Femur (tissue), 1 donor: ENCODE measurements around the gene RPTOR.

Experiments
- DNase-seq: peaks from one replicate; pipeline ENCODE4 v3.0.0-alpha.2; 2017

RPTOR gene

GRCh38 chr17:80889231-80890195 is 344.9 kb downstream of the RPTOR start:
- peak; percentile 15 for DNase-seq

DNA sequence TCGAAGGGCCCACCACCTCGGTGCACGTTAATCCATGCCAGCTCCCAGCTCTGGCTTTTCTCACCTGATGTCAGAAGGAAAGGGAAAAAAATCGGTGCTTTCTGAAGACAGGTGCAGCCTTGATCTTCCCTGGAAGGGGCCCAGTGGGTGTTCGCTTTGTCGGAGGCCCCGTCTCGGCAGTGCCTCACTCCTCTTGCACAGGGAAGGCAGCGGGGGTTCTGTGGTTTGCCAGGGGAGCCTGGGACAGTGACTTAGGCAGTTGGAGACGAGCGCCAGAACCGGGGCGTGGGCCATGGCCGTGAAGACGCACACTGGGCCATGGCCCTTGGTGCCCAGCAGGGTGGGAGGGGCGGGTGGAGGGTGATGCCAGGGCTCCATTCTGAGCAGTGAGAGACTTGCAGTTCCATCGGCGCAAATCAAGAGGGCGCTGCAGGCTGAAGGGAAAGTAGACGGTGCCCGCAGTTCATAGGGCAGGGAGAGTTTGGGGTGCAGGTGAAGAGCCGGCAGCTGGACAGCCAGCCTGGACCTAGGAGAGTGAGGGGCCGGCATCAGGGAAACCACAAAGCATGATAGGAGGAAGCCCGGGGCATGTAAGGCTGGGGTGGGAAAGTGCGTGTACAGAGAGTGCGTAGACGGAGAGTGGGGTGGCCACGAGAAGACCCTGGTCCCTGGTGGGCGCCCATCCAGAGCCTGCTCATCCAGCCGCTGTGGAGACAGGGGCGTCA is 345.7 kb downstream of the RPTOR start:
- DNase-seq: peak; percentile 16

DNA sequence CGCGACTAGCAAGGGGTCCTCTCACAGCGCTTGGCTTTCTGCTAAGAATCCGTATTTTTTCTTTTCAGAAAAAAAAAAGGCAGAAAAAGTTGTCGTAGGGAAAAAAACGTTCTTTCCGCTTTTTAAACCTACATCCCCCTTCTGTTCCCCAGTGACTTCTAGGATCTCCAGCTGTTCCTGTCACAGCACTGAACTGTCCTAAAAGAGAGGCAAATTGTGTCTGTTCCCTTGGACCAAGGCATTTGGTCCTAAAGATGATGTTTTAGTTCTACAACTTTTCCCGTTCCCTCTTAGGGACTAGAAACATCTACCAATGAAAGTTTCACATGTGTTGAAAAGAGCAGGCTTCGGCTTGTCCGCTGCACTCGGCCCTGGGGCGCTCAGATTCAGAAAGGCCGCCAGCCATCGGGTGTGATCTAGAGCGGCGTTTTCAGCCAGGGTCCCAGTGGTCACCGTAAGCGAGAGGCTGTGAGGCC is 346.3 kb downstream of the RPTOR start:
- DNase-seq: no peak

GRCh38 chr17:80891397-80892018 is 346.9 kb downstream of the RPTOR start:
- peak; percentile 70 for DNase-seq

- DNase-seq: peak; percentile 88
These were observed 347.6 kb downstream of the RPTOR start for GRCh38 chr17:80892019-80892855.

DNA sequence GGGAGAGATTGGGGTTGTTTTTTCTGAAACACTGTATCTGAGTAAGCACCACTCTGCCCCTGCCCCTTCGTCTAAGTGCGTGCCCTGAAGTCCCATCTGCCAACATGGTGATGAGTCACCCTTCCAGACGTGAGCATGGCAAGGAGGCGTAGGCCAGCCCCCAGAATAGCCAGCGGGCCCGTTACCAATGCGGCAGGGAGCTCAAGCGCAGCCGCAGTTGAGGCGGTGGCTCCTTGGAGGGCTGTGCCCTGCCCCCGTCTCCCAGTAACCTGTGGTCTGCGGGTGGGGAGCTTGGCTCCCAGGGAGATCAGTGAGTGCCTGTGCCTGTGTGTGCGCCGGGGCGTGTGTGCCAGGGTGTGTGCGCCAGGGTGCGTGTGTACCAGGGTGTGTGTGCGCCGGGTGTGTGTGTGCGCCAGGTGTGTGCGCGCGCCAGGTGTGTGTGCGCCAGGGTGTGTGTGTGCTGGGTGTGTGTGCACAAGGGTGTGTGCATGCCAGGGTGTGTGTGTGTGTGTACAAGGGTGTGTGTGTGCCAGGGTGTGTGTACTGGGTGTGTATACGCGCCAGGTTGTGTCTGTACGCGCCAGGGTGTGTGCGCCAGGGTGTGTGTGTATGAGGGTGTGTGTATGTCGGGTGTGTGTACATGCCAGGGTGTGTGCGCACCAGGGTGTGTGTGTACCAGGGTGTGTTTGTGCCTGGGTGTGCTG is 348.4 kb downstream of the RPTOR start:
- DNase-seq: peak; percentile 31

GRCh38 chr17:80893604-80894438 is 349.2 kb downstream of the RPTOR start:
- no peak for DNase-seq

GRCh38 chr17:80894439-80894721 is 349.7 kb downstream of the RPTOR start:
- no peak for DNase-seq

GRCh38 chr17:80894726-80895125 is 350.1 kb downstream of the RPTOR start:
- no peak for DNase-seq

DNA sequence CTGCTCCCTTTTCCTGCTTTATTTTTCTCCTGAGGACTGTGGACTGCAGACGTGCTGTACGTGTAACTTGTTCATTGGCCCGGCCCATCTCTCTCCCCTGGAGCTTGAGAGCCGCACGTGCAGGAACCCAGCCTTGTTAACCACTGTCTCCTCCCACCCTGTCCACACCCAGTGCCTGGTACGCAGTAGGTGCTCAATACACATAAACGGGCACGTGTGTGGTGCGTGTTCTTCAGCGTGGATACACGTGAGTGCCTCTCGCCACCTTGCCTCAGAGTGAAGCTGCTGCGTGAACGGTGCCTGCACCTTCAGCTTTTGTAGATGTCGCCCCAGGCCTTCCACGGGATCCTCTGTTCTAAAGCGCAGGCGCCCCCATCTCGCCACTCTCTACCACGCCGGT is 350.7 kb downstream of the RPTOR start:
- DNase-seq: no peak

- no peak for DNase-seq
These were observed 354.1 kb downstream of the RPTOR start for GRCh38 chr17:80898716-80899115.

- DNase-seq: no peak
These were observed 355.0 kb downstream of the RPTOR start for GRCh38 chr17:80899402-80900268.

DNA sequence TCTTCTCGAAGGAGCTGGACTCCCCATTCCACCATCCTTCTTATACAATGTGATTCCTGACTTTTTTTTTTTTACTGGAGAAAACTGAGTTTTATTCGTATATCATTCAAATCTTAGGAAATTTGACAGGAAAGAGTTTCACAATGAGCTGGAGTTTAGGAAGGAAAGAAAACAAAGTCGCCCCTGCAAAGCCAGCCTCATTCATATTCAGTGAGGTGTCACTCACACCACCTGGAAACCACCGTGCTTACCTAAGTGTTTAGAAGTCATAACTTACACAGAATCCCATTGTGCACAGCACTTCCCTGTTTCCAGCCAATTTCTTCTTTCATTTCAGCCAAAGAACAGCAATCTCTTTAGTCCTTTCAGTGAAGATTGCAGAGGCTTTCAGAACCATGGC is 356.7 kb downstream of the RPTOR start:
- no peak for DNase-seq

DNA sequence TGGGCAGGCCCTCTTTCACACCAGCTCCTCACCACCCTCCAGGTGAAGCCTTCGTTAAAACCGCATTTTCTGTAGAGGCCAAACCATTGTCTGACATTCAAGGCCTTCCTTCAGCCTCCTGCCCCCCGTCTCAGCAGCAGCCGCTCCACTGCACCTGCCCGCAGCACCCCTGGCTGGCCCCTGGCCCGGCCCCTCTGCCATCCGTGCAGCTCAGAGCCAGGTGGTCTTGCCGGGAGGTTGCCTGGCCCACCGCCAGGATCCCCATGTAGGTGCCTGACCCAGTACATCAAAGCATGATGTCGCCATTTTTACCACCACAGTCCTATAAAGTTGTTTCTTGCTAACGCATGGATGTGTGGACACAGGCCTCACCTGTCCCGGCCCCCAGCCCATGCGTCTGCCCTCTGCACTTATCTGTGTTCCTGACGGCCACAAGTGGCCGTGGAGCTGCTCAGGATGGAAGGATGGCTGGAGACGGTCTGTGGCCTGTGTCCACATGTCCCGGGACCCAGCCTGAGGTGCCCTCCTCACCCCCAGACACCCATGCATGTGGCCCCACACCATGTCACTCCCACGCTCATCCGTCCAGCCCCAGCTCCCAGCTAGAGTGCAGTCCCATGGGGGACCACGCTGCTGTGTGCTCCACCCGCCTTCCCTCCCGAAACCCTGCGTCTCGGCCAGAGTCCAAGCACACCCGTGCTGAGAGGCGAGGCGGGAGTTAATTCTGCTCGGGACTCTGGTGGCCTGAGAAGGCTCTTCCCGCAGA is 357.7 kb downstream of the RPTOR start:
- no peak for DNase-seq

GRCh38 chr17:80902963-80903611 is 358.4 kb downstream of the RPTOR start:
- DNase-seq: no peak

GRCh38 chr17:80904036-80904753 is 359.6 kb downstream of the RPTOR start:
- DNase-seq: no peak

DNA sequence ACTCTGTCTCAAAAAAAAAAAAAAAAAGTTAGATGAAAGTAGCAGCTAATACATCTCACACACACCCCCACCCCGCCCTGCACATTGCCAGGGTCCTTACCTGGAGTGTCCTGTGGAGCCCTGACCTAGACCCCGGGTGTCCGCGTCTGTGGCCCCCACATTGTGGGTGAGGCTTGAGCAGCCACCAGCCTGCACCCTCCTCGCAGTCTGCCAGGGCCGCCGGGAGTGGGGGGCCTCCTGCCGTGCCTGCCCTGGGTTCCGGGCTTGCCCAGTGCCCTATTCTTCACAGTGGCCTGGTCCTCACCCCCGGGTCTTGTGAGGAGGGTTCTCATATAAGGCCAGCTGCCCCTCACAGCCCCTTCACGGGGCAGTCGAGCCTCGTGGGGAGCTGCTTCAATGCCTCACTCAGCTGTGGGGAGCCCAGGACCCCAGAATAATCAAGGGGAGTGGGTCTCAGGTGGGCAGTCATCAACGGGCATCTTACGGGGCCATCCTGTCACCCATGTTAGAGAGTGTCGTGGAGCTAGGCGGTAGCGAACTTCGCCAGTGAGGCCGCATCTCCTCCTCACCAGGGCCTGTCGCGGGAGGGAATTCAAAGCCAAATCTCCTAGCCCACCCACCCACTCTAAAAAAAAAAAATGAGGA is 361.1 kb downstream of the RPTOR start:
- no peak for DNase-seq
